Measurements from ENCODE around the gene PTGER3. TPM values are rescaled to one million over a fixed set of nuclear protein-coding genes. Genes with fewer than 3 reads are reported as not detected.

The PTGER3 gene
- polyA plus RNA-seq, 1 donor (not counting 4 experiments of a cell fraction or from before 2014, with no cell fraction given): 0.04 TPM

DNA sequence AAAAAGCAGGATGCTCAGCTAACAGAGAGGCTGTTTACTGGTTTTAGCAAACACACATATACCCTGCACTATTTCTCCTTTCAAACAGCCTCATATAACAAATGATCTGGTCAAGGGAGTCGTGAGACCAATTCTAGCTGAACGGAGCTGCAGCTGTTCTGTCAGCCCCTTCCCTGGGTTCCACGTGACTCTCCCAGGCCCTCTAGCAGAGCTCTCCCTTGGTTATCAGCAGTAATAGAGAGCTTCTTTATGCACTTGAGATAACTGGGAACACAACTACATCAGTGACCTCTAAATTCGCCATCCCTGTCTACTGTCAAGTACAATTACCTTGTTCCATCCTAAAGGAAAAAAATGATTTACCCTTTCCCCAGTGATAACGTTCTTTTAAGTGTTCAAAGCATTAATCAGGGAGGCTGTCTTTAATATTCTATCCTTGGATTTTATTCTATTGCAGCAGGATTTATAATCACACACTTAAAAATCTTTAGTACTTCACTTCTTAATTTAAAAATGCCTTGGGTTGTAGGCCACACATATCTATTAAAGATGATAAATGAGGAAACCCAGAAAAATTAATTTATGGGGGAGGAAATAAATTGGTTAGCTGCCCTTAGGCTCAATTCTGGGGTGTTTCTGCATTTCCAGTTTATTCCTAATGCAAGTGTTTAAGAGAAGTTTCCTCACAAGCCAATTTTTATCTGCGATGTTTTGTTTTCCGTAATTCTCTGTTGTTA, 28.2 kb downstream of the PTGER3 start:
- H4K20me1 ChIP-seq (ENCODE audit: control insufficient read depth, extremely low read depth, insufficient read depth, low read length): no peaks in the 10 kb centered on the region
- H3K4me3 ChIP-seq (ENCODE audit: control insufficient read depth in 2 of 3, extremely low read depth in 1 of 3, insufficient read depth in 2 of 3, low read depth in 1 of 3, low read length in 3 of 3): no peak overlapping the region
- no peak for TF ChIP-seq EZH2 (IDR thresholded peaks at IDR 0.05; ENCODE audit: low read length)
- TF ChIP-seq, protein P1, sequence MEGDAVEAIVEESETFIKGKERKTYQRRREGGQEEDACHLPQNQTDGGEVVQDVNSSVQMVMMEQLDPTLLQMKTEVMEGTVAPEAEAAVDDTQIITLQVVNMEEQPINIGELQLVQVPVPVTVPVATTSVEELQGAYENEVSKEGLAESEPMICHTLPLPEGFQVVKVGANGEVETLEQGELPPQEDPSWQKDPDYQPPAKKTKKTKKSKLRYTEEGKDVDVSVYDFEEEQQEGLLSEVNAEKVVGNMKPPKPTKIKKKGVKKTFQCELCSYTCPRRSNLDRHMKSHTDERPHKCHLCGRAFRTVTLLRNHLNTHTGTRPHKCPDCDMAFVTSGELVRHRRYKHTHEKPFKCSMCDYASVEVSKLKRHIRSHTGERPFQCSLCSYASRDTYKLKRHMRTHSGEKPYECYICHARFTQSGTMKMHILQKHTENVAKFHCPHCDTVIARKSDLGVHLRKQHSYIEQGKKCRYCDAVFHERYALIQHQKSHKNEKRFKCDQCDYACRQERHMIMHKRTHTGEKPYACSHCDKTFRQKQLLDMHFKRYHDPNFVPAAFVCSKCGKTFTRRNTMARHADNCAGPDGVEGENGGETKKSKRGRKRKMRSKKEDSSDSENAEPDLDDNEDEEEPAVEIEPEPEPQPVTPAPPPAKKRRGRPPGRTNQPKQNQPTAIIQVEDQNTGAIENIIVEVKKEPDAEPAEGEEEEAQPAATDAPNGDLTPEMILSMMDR (optimal IDR thresholded peaks at IDR 0.05 in 1 of 3, IDR thresholded peaks at IDR 0.05 in 1 of 3, conservative IDR thresholded peaks at IDR 0.05 in 1 of 3; ENCODE audit: extremely low read depth in 1 of 3, insufficient read depth in 2 of 3, low read length in 3 of 3): no peak
- no peak overlapping the region for H2AFZ ChIP-seq (ENCODE audit: control insufficient read depth, low read length)
- dilution Hi-C loops (cut with MboI; ENCODE audit: extremely low pct_ligation_motif_present, low sequenced_read_pairs): no loop called here
- no peaks in the 10 kb centered on the region for H3K9me3 ChIP-seq (ENCODE audit: control insufficient read depth, low read depth, low read length)
- H3K36me3 ChIP-seq (ENCODE audit: control insufficient read depth in 2 of 2, extremely low read depth in 1 of 2, insufficient read depth in 2 of 2, low read length in 2 of 2): no peaks in the 10 kb centered on the region
- no peak overlapping the region for H3K27ac ChIP-seq (ENCODE audit: control insufficient read depth, insufficient read depth, low read length)
- no peaks in the 10 kb centered on the region for H3K4me1 ChIP-seq (ENCODE audit: control insufficient read depth, extremely low read depth, insufficient read depth, low read length)
- H3K79me2 ChIP-seq (ENCODE audit: control insufficient read depth, insufficient read depth, low read length): no peaks in the 10 kb centered on the region
- H3K9me1 ChIP-seq (ENCODE audit: control insufficient read depth, extremely low read depth, insufficient read depth, low read length): no peaks in the 10 kb centered on the region
- no peak overlapping the region for H3K9ac ChIP-seq (ENCODE audit: control insufficient read depth, extremely low read depth, insufficient read depth, low read length)
- no peak for DNase-seq (ENCODE audit: low read depth, low spot score)
- no peak for FAIRE-seq
- no peak overlapping the region for H3K4me2 ChIP-seq (ENCODE audit: control insufficient read depth, extremely low read depth, insufficient read depth, low read depth, low read length)
- H3K27me3 ChIP-seq (ENCODE audit: control insufficient read depth, extremely low read depth, insufficient read depth, low read length): peaks cover 2% of the 10 kb centered on the region

GRCh38 chr1:71018791-71019190, 28.8 kb downstream of the PTGER3 start:
- no peaks in the 10 kb centered on the region for H3K4me1 ChIP-seq (ENCODE audit: control insufficient read depth, extremely low read depth, insufficient read depth, low read length)
- H3K9me1 ChIP-seq (ENCODE audit: control insufficient read depth, extremely low read depth, insufficient read depth, low read length): no peaks in the 10 kb centered on the region
- H4K20me1 ChIP-seq (ENCODE audit: control insufficient read depth, extremely low read depth, insufficient read depth, low read length): no peaks in the 10 kb centered on the region
- TF ChIP-seq, protein P1 (optimal IDR thresholded peaks at IDR 0.05 in 1 of 3, IDR thresholded peaks at IDR 0.05 in 1 of 3, conservative IDR thresholded peaks at IDR 0.05 in 1 of 3; ENCODE audit: extremely low read depth in 1 of 3, insufficient read depth in 2 of 3, low read length in 3 of 3): no peak
- TF ChIP-seq EZH2 (IDR thresholded peaks at IDR 0.05; ENCODE audit: low read length): no peak
- H3K4me2 ChIP-seq (ENCODE audit: control insufficient read depth, extremely low read depth, insufficient read depth, low read depth, low read length): no peak overlapping the region
- H3K36me3 ChIP-seq (ENCODE audit: control insufficient read depth in 2 of 2, extremely low read depth in 1 of 2, insufficient read depth in 2 of 2, low read length in 2 of 2): no peaks in the 10 kb centered on the region
- H3K9ac ChIP-seq (ENCODE audit: control insufficient read depth, extremely low read depth, insufficient read depth, low read length): no peak overlapping the region
- H3K79me2 ChIP-seq (ENCODE audit: control insufficient read depth, insufficient read depth, low read length): no peaks in the 10 kb centered on the region
- H3K27ac ChIP-seq (ENCODE audit: control insufficient read depth, insufficient read depth, low read length): no peak overlapping the region
- H3K9me3 ChIP-seq (ENCODE audit: control insufficient read depth, low read depth, low read length): no peaks in the 10 kb centered on the region
- no peak overlapping the region for H2AFZ ChIP-seq (ENCODE audit: control insufficient read depth, low read length)
- dilution Hi-C loops (cut with MboI; ENCODE audit: extremely low pct_ligation_motif_present, low sequenced_read_pairs): no loop called here
- DNase-seq (ENCODE audit: low read depth, low spot score) (no peak), FAIRE-seq (no peak)
- no peak overlapping the region for H3K4me3 ChIP-seq (ENCODE audit: control insufficient read depth in 2 of 3, extremely low read depth in 1 of 3, insufficient read depth in 2 of 3, low read depth in 1 of 3, low read length in 3 of 3)
- H3K27me3 ChIP-seq (ENCODE audit: control insufficient read depth, extremely low read depth, insufficient read depth, low read length): peaks cover 2% of the 10 kb centered on the region
